Natural killer cell (primary cell): ENCODE measurements around the gene BNIP3. TPM values are rescaled to one million over a fixed set of nuclear protein-coding genes. Genes with fewer than 3 reads are reported as not detected.

Experiments used
- ATAC-seq, 3 donors: fragments of 150-1000 bp in 2 of 3; fragments of 200-7000 bp in 1 of 3; cut with Tn5 transposase; 1 replicate in 1 of 3; 2 replicates in 2 of 3; pipeline ENCODE4 v1.10.0; 2021; ENCODE audit warnings: mild to moderate bottlenecking in 2 of 3, moderate library complexity in 2 of 3
- DNase-seq, 2 donors: peaks; one replicate each; pipeline versions ENCODE4 v3.0.0 to v3.0.0-alpha.2; 2013 to 2021; ENCODE audit warnings: mixed read lengths in 1 of 2
- H3K27ac ChIP-seq: one replicate; pipeline ENCODE4 v1.5.1; 2013; ENCODE audit warnings: mild to moderate bottlenecking, low read length
- H3K27me3 ChIP-seq: one replicate; pipeline ENCODE4 v1.6.1; 2013; ENCODE audit warnings: low read length; ENCODE audit not compliant: control insufficient read depth, insufficient read depth
- H3K36me3 ChIP-seq: one replicate; pipeline ENCODE4 v1.6.1; 2013; ENCODE audit warnings: low read length; ENCODE audit not compliant: control insufficient read depth, insufficient read depth
- H3K4me1 ChIP-seq: one replicate; pipeline ENCODE4 v1.6.1; 2013; ENCODE audit warnings: low read length; ENCODE audit not compliant: control insufficient read depth, insufficient read depth
- H3K4me3 ChIP-seq: one replicate; pipeline ENCODE4 v1.5.1; 2013; ENCODE audit warnings: low read length
- H3K9me3 ChIP-seq: one replicate; pipeline ENCODE4 v1.6.1; 2013; ENCODE audit warnings: low read length; ENCODE audit not compliant: control insufficient read depth, insufficient read depth
- H3K27ac Mint-ChIP-seq, 2 donors: one replicate each; pipeline ENCODE4 v1.8.0; 2022; ENCODE audit warnings: mild to moderate bottlenecking in 2 of 2, mixed read lengths in 2 of 2, moderate library complexity in 1 of 2
- H3K27me3 Mint-ChIP-seq, 2 donors: one replicate each; pipeline ENCODE4 v1.8.0; 2022; ENCODE audit warnings: low read depth in 2 of 2, mixed read lengths in 2 of 2
- H3K36me3 Mint-ChIP-seq: one replicate; pipeline ENCODE4 v1.8.0; 2022; ENCODE audit warnings: mixed read lengths
- H3K4me1 Mint-ChIP-seq, 2 donors: one replicate each; pipeline ENCODE4 v1.8.0; 2022; ENCODE audit warnings: mixed read lengths in 2 of 2
- H3K4me3 Mint-ChIP-seq: one replicate; pipeline ENCODE4 v1.8.0; 2022; ENCODE audit warnings: mild to moderate bottlenecking, moderate library complexity, mixed read lengths
- H3K9me3 Mint-ChIP-seq, 2 donors: one replicate each; pipeline ENCODE4 v1.8.0; 2022; ENCODE audit warnings: mixed read lengths in 2 of 2
- WGBS: methylation state at CpG from one replicate; pipeline ENCODE4 v1.1.7; 2013; ENCODE audit warnings: missing lambda C conversion rate; ENCODE audit not compliant: insufficient coverage; 5-methylcytosine and 5-hydroxymethylcytosine counted together
- intact Hi-C: fragments of 100-400 bp; cut with micrococcal nuclease; formaldehyde crosslinking; loops from one replicate; pipeline ENCODE4 v1.14.2; 2022
- total RNA-seq, 4 donors: library from RNA; stranded (reverse); fragments of 120-200 nt in 1 of 4; gene quantifications; one replicate each; pipeline versions ENCODE4 v1.2.3 to v1.2.4, GENCODE V29; 2013 to 2022
- TF ChIP-seq, protein P1 (sequence below): fragments of 200-600 bp; IDR thresholded peaks from one replicate; pipeline ENCODE4 v1.8.0; 2022; ENCODE audit warnings: antibody characterized with exemption

Gene BNIP3
- total RNA-seq, 3 donors from 2014 or later (not counting 1 experiment from before 2014, with no cell fraction given): 9.9 to 12.9 (median 12.1) TPM

DNA sequence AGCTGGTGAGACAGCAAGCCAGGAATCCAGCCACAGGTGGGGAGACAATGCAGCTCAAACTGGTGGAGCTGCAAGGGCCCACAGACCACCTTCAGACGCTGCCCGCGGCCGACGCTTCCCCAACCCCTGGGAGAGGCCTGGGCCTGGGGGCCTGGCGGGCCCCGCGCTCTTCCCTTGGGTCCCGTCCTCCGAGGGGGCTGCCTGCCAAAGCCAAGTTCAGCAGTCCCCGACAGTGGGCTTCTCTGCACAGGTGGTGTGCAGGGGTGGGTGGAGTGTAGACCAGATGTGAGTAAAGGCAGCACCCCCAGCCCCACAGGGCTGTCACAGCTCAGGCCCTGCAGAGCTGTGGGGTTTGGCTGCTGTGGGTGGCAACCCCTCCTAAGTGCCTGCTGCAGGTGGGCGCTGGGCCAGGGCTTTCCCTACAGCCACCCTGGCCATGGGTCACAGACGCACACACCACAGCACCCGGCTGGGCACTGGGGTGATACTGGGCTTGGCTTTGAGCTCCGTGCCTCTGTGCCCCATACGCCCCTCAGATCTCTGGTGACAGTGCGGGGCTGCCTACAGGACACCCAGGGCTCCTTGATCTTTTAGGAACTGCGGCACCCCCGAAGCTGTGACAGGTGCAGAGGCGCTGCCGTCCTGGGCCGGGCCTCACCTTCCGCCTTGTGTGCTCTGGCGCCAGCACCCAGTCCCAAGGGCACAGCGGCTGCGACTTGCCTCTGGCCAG, 20.5 kb downstream of the BNIP3 start:
- Histone ChIP-seq H3K4me1 (peaks cover 15% of the 10 kb centered on the region), H3K9me3 (no peaks in the 10 kb centered on the region), H3K27me3 (no peaks in the 10 kb centered on the region), H3K4me3 (no peak overlapping the region), H3K36me3 (peaks cover 12% of the 10 kb centered on the region), H3K27ac (no peak overlapping the region)
- TF ChIP-seq, protein P1, sequence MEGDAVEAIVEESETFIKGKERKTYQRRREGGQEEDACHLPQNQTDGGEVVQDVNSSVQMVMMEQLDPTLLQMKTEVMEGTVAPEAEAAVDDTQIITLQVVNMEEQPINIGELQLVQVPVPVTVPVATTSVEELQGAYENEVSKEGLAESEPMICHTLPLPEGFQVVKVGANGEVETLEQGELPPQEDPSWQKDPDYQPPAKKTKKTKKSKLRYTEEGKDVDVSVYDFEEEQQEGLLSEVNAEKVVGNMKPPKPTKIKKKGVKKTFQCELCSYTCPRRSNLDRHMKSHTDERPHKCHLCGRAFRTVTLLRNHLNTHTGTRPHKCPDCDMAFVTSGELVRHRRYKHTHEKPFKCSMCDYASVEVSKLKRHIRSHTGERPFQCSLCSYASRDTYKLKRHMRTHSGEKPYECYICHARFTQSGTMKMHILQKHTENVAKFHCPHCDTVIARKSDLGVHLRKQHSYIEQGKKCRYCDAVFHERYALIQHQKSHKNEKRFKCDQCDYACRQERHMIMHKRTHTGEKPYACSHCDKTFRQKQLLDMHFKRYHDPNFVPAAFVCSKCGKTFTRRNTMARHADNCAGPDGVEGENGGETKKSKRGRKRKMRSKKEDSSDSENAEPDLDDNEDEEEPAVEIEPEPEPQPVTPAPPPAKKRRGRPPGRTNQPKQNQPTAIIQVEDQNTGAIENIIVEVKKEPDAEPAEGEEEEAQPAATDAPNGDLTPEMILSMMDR: no peak
- no peak for DNase-seq
- ATAC-seq: no peak
- no peak overlapping the region for H3K4me3 Mint-ChIP-seq
- intact Hi-C loops: no loop called here
- no peaks in the 10 kb centered on the region for H3K36me3 Mint-ChIP-seq
- no peaks in the 10 kb centered on the region for H3K9me3 Mint-ChIP-seq
- H3K4me1 Mint-ChIP-seq: peaks cover 10 to 13% of the 10 kb centered on the region in 2 donors
- 97% methylated on average over 26 of the region's 26 CpGs for WGBS
- no peaks in the 10 kb centered on the region for H3K27me3 Mint-ChIP-seq
- H3K27ac Mint-ChIP-seq: no peak overlapping the region

- no peak for DNase-seq
- ATAC-seq: no peak
Observed at GRCh38 chr10:131960631-131961046, 21.1 kb downstream of the BNIP3 start.

DNA sequence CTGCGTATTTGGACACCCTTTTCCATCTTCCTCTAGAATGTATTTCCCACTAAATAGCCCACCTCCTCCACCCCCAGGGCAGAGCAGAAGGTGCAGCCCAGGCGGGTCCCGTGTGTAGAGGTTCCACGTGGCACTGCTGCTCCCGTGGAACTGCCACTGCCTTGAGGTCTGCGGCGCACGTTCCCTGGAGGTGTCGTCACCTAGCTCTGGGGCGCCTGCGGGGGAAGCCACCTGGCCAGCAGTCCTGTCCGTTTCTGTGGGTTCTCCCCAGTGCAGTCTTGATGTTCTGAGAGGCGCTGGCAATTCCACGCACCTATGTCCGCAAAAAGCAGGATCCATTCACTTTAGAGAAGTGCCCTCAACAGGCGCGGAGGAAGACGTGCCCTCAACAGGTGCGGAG, 21.9 kb downstream of the BNIP3 start:
- Histone ChIP-seq H3K9me3 (no peaks in the 10 kb centered on the region), H3K4me3 (no peak overlapping the region), H3K4me1 (peaks cover 4% of the 10 kb centered on the region), H3K27ac (no peak overlapping the region), H3K27me3 (no peaks in the 10 kb centered on the region), H3K36me3 (peaks cover 24% of the 10 kb centered on the region)
- Mint-ChIP-seq H3K36me3 (no peaks in the 10 kb centered on the region), H3K27ac (no peak overlapping the region), H3K4me1 (peaks cover under 1 to 9% of the 10 kb centered on the region in 2 donors), H3K9me3 (no peaks in the 10 kb centered on the region), H3K4me3 (no peak overlapping the region), H3K27me3 (no peaks in the 10 kb centered on the region)
- ATAC-seq: no peak
- TF ChIP-seq, protein P1: no peak
- WGBS: 93% methylated on average over 19 of the region's 19 CpGs
- DNase-seq: no peak
- intact Hi-C loops: no loop called here

More at GRCh38 chr10:131960631-131961046, 21.1 kb downstream of the BNIP3 start:
- Mint-ChIP-seq H3K27ac (no peak overlapping the region), H3K4me3 (no peak overlapping the region), H3K27me3 (no peaks in the 10 kb centered on the region), H3K4me1 (peaks cover 9 to 13% of the 10 kb centered on the region in 2 donors), H3K9me3 (no peaks in the 10 kb centered on the region), H3K36me3 (no peaks in the 10 kb centered on the region)
- Histone ChIP-seq H3K27me3 (no peaks in the 10 kb centered on the region), H3K36me3 (peaks cover 17% of the 10 kb centered on the region), H3K9me3 (no peaks in the 10 kb centered on the region), H3K4me3 (no peak overlapping the region), H3K4me1 (peaks cover 12% of the 10 kb centered on the region), H3K27ac (no peak overlapping the region)
- 96% methylated on average over 18 of the region's 18 CpGs for WGBS
- intact Hi-C loops: no loop called here
- TF ChIP-seq, protein P1: no peak
